OCI-LY7 (cell line): ENCODE results near the gene RHOT2. TPM values are rescaled to one million over a fixed set of nuclear protein-coding genes. Genes with fewer than 3 reads are reported as not detected.

Experiments used
- BruUV-seq: library from RNA; stranded (reverse); fragments of 400-500 nt; replicated peaks from 2 replicates; lab custom pipeline; 2021; lab: Mats Ljungman, UMichigan
- CTCF ChIA-PET: fragments of 300-600 bp; sonication (Branson Sonifier 250); formaldehyde crosslinking; loops from one replicate; lab custom pipeline; 2022; ENCODE audit warnings: antibody characterized with exemption; ENCODE audit not compliant: unreplicated experiment; lab: Charles Lee
- POLR2A ChIA-PET: fragments of 300-600 bp; sonication (Branson Sonifier 250); formaldehyde crosslinking; loops from one replicate; lab custom pipeline; 2022; ENCODE audit warnings: antibody characterized with exemption; lab: Charles Lee
- DNase-seq: peaks from one replicate; pipeline ENCODE4 v3.0.0-alpha.2; 2015; ENCODE audit warnings: low spot score
- H2AFZ ChIP-seq: fragments of 200-600 bp; sonication (generic), shearing (Covaris generic); 2 replicates; pipeline ENCODE4 v1.6.1; 2014; ENCODE audit warnings: mild to moderate bottlenecking, antibody characterized with exemption, low read length, moderate library complexity
- H3K27ac ChIP-seq: fragments of 200-600 bp; sonication (generic); 2 replicates; pipeline ENCODE4 v1.5.1; 2014; ENCODE audit warnings: mixed run types, low read depth, mild to moderate bottlenecking, moderate library complexity, low read length, inconsistent platforms; ENCODE audit not compliant: poor library complexity, severe bottlenecking
- H3K36me3 ChIP-seq: fragments of 200-600 bp; sonication (generic); 2 replicates; pipeline ENCODE4 v1.6.1; 2014; ENCODE audit warnings: mild to moderate bottlenecking, antibody characterized with exemption, low read length, moderate library complexity, mixed read lengths; ENCODE audit not compliant: insufficient read depth
- H3K4me1 ChIP-seq: fragments of 200-600 bp; sonication (generic); 2 replicates; pipeline ENCODE4 v1.5.1; 2014; ENCODE audit warnings: mild to moderate bottlenecking, low read length; ENCODE audit not compliant: insufficient read depth, poor library complexity, severe bottlenecking
- H3K4me2 ChIP-seq: fragments of 200-600 bp; sonication (generic); 2 replicates; pipeline ENCODE4 v1.6.1; 2014; ENCODE audit warnings: mild to moderate bottlenecking, low read length
- H3K4me3 ChIP-seq: fragments of 200-600 bp; sonication (generic); 2 replicates; pipeline ENCODE4 v1.5.1; 2014; ENCODE audit warnings: mild to moderate bottlenecking, low read depth, low read length; ENCODE audit not compliant: poor library complexity, severe bottlenecking
- H3K79me2 ChIP-seq: fragments of 200-600 bp; sonication (generic); 2 replicates; pipeline ENCODE4 v1.6.1; 2016; ENCODE audit warnings: low read depth, mild to moderate bottlenecking, low read length, moderate library complexity, mixed read lengths; ENCODE audit not compliant: insufficient read depth
- H3K9me2 ChIP-seq: fragments of 200-600 bp; sonication (generic); 2 replicates; pipeline ENCODE4 v1.6.1; 2016; ENCODE audit warnings: mild to moderate bottlenecking, low read length, mixed read lengths; ENCODE audit not compliant: insufficient read depth
- H3K9me3 ChIP-seq: fragments of 200-600 bp; sonication (generic); 2 replicates; pipeline ENCODE4 v1.6.1; 2014; ENCODE audit warnings: mild to moderate bottlenecking, mixed run types, low read length, mixed read lengths
- H4K20me1 ChIP-seq: fragments of 200-600 bp; sonication (generic); 2 replicates; pipeline ENCODE4 v1.6.1; 2014; ENCODE audit warnings: mild to moderate bottlenecking, antibody characterized with exemption, low read length, moderate library complexity, mixed read lengths; ENCODE audit not compliant: insufficient read depth
- EZH2phosphoT487 ChIP-seq: fragments of 200-600 bp; sonication (generic); IDR thresholded peaks from 2 replicates; pipeline ENCODE4 v1.6.1; 2018; ENCODE audit warnings: low read depth, borderline replicate concordance, mild to moderate bottlenecking, mixed run types, antibody characterized with exemption, low read length, moderate library complexity, mixed read lengths
- intact Hi-C: fragments of 100-400 bp; cut with micrococcal nuclease; formaldehyde crosslinking; loops from one replicate; pipeline ENCODE4 v1.10.0; 2022; ENCODE audit not compliant: unreplicated experiment
- total RNA-seq, 2 experiments: library from RNA; depleted of rRNA in 1 of 2; stranded (reverse); fragments of >200 nt in 1 of 2; shearing (Covaris generic) in 1 of 2; gene quantifications; 2 replicates each; pipeline ENCODE4 v1.2.3, GENCODE V29; 2014 to 2022
- TF ChIP-seq, protein P1 (sequence below): fragments of 200-600 bp; sonication (generic); conservative IDR thresholded peaks from 2 replicates; pipeline ENCODE4 v1.5.1; 2014; ENCODE audit warnings: mild to moderate bottlenecking, antibody characterized with exemption, low read length, moderate library complexity, mixed read lengths

RHOT2 gene
- total RNA-seq, 2 experiments from 2014 or later = 133 to 136 TPM

DNA sequence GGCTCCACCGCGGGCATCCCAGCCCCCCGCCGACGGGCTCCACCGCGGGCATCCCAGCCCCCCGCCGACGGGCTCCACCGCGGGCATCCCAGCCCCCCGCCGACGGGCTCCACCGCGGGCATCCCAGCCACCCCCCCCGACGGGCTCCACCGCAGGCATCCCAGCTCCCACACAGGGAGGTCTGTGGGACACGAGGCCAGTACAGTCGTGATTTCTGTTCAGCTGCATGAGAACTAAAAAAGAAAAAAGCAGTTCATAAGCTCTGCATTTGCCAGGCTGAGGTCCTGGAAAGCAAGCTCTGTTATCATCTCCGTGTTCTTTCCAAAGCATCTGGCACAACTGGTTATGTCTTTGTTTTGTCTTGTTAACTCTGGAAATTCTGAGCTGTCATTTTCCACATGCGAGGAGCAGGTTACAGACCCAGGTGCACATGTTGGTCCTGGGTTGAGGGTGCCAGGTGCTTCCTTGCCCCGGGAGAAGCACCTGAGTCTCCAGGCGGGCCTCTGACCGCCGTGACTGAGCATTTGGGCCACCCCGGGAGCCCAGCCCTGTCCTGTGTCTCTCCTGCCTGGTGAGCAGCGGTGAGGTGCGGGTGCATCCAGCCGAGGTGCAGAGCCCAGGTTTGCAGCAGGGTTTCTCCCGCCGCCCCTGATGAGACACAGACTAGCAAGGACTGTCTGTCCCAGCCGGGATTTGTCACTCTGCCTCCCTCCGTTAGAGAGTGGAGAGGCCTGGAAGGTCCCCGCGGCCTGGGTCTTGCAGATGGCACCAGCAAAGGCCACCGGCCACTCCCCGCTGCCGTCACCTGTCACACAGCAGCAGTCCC lies 47.0 kb upstream of the RHOT2 start:
- no peaks in the 10 kb centered on the region for H3K4me1 ChIP-seq
- H3K27ac ChIP-seq = no peak overlapping the region
- ChIA-PET POLR2A (no interaction called here), CTCF (no interaction called here)
- H3K36me3 ChIP-seq = no peaks in the 10 kb centered on the region
- intact Hi-C loops = no loop called here
- no peak for TF ChIP-seq EZH2phosphoT487
- TF ChIP-seq, protein P1, sequence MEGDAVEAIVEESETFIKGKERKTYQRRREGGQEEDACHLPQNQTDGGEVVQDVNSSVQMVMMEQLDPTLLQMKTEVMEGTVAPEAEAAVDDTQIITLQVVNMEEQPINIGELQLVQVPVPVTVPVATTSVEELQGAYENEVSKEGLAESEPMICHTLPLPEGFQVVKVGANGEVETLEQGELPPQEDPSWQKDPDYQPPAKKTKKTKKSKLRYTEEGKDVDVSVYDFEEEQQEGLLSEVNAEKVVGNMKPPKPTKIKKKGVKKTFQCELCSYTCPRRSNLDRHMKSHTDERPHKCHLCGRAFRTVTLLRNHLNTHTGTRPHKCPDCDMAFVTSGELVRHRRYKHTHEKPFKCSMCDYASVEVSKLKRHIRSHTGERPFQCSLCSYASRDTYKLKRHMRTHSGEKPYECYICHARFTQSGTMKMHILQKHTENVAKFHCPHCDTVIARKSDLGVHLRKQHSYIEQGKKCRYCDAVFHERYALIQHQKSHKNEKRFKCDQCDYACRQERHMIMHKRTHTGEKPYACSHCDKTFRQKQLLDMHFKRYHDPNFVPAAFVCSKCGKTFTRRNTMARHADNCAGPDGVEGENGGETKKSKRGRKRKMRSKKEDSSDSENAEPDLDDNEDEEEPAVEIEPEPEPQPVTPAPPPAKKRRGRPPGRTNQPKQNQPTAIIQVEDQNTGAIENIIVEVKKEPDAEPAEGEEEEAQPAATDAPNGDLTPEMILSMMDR = no peak
- H3K79me2 ChIP-seq = no peaks in the 10 kb centered on the region
- BruUV-seq = no TSS peak
- no peak overlapping the region for H2AFZ ChIP-seq
- no peaks in the 10 kb centered on the region for H3K9me3 ChIP-seq
- no peaks in the 10 kb centered on the region for H4K20me1 ChIP-seq
- no peak overlapping the region for H3K4me2 ChIP-seq
- H3K4me3 ChIP-seq = no peak overlapping the region
- H3K9me2 ChIP-seq = no peaks in the 10 kb centered on the region
- DNase-seq = no peak

DNA sequence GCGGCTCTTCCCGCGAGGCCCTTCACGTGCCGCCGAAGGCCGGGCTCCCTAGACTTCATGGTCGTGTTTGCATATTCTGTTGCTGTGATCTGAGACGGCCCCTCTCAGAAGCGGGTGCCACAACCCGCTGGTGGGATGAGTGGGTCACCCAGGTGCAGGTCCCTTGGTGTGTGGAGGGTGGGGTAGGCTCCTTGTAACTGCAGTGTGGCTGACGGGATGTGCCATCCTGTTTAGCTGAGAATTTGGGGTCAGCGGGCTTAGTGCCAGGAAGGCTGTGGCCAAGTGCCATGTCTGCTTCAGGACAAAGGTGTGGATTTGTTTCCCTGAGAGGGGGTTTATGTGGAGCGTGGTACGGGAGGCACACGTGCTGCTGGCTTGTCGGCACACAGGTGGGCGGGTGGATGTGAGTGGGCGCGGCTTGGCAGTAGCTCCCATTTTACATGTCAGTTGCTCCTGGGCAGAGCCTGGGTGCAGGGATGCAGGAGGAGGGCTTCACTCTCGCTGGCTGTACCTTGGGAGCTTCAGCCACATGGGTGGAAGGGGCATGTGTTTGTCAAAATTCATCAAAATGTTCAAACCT lies 46.3 kb upstream of the RHOT2 start:
- H4K20me1 ChIP-seq = no peaks in the 10 kb centered on the region
- TF ChIP-seq EZH2phosphoT487 = no peak
- TF ChIP-seq, protein P1 = no peak
- ChIA-PET CTCF (no interaction called here), POLR2A (no interaction called here)
- no TSS peak for BruUV-seq
- H3K4me1 ChIP-seq = no peaks in the 10 kb centered on the region
- DNase-seq = no peak
- intact Hi-C loops = no loop called here
- H3K9me2 ChIP-seq = no peaks in the 10 kb centered on the region
- H3K79me2 ChIP-seq = no peaks in the 10 kb centered on the region
- H3K36me3 ChIP-seq = no peaks in the 10 kb centered on the region
- H2AFZ ChIP-seq = no peak overlapping the region
- H3K4me2 ChIP-seq = no peak overlapping the region
- H3K9me3 ChIP-seq = no peaks in the 10 kb centered on the region
- H3K4me3 ChIP-seq = no peak overlapping the region
- H3K27ac ChIP-seq = no peak overlapping the region

DNA sequence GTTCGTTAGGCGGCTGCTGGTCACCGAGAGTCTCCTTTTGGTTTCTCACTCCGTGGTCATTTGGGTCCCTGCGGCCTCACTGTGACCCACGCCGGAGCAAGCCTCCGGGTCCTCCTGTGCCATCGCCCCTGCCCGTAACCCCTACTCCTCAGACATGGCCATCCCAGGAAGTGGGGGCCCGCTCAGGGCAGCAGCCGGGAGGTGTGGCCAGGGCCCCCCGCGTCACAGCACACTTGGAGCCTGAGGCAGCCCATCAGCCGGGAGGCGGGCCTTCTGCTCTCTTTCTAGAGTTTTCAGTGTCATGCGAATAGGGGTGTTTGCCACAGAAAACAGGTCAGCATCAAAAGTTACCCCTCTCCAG lies 45.0 kb upstream of the RHOT2 start:
- DNase-seq = no peak
- ChIA-PET POLR2A (no interaction called here), CTCF (no interaction called here)
- Histone ChIP-seq H3K4me2 (no peak overlapping the region), H2AFZ (no peak overlapping the region), H4K20me1 (no peaks in the 10 kb centered on the region), H3K36me3 (no peaks in the 10 kb centered on the region), H3K4me3 (no peak overlapping the region), H3K9me2 (no peaks in the 10 kb centered on the region), H3K4me1 (no peaks in the 10 kb centered on the region), H3K27ac (no peak overlapping the region), H3K9me3 (no peaks in the 10 kb centered on the region), H3K79me2 (no peaks in the 10 kb centered on the region)
- no peak for TF ChIP-seq EZH2phosphoT487
- TF ChIP-seq, protein P1 = no peak
- intact Hi-C loops = no loop called here
- no TSS peak for BruUV-seq
